MM.1S (cell line): ENCODE data around the gene FBH1.

Experiments used
- EZH2 ChIP-seq: fragments of 300-600 bp; sonication (generic); optimal IDR thresholded peaks from 2 replicates; pipeline ENCODE3; 2017; ENCODE audit warnings: low read depth, mild to moderate bottlenecking, antibody characterized with exemption, low read length, mixed read lengths
- TF ChIP-seq, protein P1 (sequence below): fragments of 300-600 bp; sonication (generic); IDR thresholded peaks from 2 replicates; pipeline ENCODE4 v1.5.1; 2016; ENCODE audit warnings: antibody characterized with exemption, low read length, mixed read lengths

DNA sequence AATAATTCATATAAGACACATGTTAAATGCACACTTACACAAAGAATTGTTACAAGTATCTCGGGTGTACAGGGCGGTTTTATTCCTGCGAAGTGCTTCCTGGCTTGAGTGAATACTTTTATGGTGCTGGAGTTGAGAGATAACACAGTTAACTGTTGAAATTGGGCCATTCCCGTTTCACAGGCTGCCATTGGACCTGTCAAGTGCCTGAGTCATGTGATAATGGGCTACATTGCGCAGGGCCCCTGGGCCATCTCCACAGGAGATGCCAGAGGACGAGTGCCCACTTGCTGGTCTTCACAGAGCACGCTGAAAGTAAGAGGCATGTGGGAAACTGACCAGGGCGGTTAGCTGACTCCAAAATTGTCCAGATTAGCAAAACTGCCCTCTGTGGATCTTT is 4.8 kb downstream of the FBH1 start:
- TF ChIP-seq EZH2: no peak
- TF ChIP-seq, protein P1, sequence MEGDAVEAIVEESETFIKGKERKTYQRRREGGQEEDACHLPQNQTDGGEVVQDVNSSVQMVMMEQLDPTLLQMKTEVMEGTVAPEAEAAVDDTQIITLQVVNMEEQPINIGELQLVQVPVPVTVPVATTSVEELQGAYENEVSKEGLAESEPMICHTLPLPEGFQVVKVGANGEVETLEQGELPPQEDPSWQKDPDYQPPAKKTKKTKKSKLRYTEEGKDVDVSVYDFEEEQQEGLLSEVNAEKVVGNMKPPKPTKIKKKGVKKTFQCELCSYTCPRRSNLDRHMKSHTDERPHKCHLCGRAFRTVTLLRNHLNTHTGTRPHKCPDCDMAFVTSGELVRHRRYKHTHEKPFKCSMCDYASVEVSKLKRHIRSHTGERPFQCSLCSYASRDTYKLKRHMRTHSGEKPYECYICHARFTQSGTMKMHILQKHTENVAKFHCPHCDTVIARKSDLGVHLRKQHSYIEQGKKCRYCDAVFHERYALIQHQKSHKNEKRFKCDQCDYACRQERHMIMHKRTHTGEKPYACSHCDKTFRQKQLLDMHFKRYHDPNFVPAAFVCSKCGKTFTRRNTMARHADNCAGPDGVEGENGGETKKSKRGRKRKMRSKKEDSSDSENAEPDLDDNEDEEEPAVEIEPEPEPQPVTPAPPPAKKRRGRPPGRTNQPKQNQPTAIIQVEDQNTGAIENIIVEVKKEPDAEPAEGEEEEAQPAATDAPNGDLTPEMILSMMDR: no peak
